SK-N-SH treated with all-trans-retinoic acid at 6 μM for 48 hours (cell line): ENCODE results near the gene MARK3.

Experiments used
- OSR1 ChIP-seq: fragments of 250-450 bp; sonication (Bioruptor Pico); IDR thresholded peaks from 2 replicates; pipeline ENCODE4 v1.8.0; 2022; ENCODE audit warnings: moderate library complexity, mild to moderate bottlenecking, inconsistent platforms
- ZFP30 ChIP-seq: fragments of 450-650 bp; formaldehyde crosslinking; IDR thresholded peaks from 2 replicates; pipeline ENCODE4 v1.5.0; 2022; ENCODE audit warnings: mild to moderate bottlenecking, moderate library complexity
- TF ChIP-seq, protein P1 (sequence below): fragments of 250-450 bp; sonication (Bioruptor Pico); IDR thresholded peaks from 2 replicates; pipeline ENCODE4 v1.5.0; 2020; ENCODE audit warnings: mild to moderate bottlenecking, moderate library complexity
- TF ChIP-seq, protein P2 (sequence below): fragments of 250-450 bp; sonication (Bioruptor Pico); IDR thresholded peaks from 2 replicates; pipeline ENCODE4 v1.5.1; 2020; ENCODE audit warnings: low read depth, mild to moderate bottlenecking, moderate library complexity

DNA sequence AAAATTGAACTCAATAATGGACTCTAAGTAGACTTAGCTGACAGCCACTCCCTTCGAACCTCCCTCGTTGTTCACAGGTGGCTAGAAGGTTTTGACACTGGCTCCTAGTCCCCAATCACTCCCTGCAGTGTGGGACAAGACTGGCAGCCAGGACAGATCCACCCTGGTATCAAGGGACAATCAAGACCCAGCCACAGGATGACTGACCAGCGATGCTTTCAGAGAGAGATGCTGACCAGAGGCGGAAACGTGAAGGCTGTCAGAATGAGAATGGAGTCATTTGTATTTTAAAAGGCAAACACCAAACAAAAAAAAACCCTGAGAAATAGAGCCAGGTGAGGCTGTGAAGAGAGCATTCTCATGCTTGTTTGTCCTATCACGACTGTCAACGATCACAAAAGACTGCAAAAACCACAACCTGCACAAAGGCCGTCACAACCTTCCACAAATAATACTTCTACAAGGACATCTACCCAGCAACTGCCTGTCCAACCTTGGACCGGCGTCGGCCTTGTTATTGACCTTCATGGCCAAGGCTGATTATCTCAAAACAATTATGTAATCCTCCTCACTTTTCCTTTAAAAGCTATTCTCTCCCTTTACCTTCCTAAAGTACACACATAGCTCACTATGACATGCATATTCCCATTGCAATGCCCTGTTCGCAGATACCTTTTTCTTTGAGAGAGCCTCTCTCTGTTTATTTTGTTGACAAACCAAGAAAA, 38.0 kb upstream of the MARK3 start:
- TF ChIP-seq, protein P1, sequence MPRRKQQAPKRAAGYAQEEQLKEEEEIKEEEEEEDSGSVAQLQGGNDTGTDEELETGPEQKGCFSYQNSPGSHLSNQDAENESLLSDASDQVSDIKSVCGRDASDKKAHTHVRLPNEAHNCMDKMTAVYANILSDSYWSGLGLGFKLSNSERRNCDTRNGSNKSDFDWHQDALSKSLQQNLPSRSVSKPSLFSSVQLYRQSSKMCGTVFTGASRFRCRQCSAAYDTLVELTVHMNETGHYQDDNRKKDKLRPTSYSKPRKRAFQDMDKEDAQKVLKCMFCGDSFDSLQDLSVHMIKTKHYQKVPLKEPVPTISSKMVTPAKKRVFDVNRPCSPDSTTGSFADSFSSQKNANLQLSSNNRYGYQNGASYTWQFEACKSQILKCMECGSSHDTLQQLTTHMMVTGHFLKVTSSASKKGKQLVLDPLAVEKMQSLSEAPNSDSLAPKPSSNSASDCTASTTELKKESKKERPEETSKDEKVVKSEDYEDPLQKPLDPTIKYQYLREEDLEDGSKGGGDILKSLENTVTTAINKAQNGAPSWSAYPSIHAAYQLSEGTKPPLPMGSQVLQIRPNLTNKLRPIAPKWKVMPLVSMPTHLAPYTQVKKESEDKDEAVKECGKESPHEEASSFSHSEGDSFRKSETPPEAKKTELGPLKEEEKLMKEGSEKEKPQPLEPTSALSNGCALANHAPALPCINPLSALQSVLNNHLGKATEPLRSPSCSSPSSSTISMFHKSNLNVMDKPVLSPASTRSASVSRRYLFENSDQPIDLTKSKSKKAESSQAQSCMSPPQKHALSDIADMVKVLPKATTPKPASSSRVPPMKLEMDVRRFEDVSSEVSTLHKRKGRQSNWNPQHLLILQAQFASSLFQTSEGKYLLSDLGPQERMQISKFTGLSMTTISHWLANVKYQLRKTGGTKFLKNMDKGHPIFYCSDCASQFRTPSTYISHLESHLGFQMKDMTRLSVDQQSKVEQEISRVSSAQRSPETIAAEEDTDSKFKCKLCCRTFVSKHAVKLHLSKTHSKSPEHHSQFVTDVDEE (CRISPR knock-in tag): no peak
- TF ChIP-seq, protein P2, sequence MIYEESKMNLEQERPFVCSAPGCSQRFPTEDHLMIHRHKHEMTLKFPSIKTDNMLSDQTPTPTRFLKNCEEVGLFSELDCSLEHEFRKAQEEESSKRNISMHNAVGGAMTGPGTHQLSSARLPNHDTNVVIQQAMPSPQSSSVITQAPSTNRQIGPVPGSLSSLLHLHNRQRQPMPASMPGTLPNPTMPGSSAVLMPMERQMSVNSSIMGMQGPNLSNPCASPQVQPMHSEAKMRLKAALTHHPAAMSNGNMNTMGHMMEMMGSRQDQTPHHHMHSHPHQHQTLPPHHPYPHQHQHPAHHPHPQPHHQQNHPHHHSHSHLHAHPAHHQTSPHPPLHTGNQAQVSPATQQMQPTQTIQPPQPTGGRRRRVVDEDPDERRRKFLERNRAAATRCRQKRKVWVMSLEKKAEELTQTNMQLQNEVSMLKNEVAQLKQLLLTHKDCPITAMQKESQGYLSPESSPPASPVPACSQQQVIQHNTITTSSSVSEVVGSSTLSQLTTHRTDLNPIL (CRISPR knock-in tag): no peak
- TF ChIP-seq OSR1 (CRISPR knock-in tag) (no peak), ZFP30 (CRISPR knock-in tag) (no peak)
